CD4-positive, alpha-beta T cell treated with Interleukin-6 at 100 ng/mL for 8 hours (primary cell): ENCODE measurements around the gene IL34.

Experiments used
- DNase-seq: peaks from one replicate; pipeline ENCODE4 v3.0.0-alpha.2; 2020; ENCODE audit warnings: mixed read lengths, low spot score

Gene IL34

DNA sequence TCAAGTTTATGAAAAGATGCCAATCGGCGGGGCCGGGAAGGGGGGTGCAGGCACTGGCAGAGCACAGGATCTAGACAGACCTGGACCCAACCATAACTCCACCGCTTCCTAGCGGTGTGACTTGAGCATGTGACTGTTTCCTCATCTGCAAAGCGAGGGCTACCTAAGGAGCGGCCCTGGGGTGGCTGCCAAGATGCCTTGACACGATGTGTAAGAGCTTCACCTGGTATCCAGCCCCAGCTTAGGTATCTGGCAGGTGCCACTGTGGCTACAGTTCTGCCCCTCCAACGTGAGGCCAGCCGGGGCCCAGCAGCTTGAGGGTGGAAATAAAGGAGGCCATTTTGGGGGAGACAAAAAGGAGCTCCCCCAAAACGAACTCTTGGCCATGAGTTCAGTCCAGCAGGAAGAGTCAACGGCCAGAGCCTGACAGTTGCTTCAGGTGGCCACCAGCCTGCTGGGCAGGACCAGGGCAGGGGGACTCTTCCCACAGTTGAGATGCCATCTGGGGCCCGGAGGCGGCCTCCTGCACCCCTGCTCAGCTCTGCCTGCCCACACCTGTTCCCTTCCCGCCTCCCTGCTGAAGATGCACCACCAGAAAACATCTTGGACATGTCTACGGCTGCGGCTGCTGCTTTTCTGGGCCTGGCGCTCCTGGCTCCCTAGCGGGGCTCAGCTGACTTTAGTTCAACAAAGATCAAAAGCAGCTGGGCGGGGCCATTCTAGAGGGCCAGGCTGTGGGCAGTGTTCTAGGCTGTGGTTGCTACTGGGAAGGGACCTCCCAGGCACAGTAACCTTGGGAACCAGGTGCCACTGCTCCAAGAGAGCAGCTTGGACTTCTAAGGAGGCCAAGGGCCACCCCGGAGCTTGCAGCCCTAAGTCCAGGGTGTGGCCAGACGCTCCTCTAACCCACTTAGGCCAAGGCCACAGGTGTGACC lies 42.9 kb downstream of the IL34 start:
- no peak for DNase-seq

DNA sequence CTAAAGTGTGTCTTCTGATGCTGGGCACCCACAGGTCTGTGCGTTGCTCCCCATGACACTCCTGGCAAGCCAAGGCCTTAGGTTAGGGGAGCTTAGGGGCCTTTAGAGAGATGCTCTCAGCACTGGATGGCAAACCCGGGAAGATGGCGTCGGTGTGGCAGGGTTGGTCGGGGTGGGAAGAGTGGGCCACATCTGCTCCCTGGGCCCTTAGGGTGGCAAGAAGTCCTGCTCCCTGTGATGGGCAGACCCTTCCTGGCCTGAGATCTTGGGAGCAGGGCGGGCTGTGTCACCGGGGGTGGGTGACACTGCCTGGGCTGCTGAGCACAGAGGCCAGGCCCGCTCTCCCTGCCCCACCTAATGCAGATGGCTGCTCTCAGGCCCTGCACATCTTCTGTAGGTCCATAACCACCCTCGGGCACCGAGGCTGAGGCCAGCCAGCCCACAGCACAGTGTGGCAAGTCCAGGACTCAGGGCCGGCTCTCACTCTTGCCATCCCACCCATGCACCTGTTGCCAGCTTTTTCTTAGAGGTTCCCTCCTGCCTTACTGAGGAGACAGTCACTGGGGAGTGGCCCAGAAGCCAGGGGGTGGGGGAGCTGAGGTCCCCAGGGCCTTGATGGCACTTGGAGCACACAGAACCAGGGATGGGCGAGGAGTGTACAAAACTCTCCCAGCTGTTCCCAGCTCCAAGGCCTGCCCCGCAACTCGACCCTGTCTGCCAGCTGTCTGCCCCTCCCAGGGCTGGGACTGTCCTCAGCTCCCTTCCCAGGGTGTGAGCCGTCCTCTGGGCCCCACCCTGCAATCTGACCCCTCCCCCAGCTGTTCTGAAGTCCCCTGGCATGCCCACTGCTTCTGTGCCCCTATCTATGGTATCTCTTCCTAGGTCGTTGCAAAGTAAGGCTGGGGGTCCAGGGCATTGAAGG lies 43.9 kb downstream of the IL34 start:
- no peak for DNase-seq

DNA sequence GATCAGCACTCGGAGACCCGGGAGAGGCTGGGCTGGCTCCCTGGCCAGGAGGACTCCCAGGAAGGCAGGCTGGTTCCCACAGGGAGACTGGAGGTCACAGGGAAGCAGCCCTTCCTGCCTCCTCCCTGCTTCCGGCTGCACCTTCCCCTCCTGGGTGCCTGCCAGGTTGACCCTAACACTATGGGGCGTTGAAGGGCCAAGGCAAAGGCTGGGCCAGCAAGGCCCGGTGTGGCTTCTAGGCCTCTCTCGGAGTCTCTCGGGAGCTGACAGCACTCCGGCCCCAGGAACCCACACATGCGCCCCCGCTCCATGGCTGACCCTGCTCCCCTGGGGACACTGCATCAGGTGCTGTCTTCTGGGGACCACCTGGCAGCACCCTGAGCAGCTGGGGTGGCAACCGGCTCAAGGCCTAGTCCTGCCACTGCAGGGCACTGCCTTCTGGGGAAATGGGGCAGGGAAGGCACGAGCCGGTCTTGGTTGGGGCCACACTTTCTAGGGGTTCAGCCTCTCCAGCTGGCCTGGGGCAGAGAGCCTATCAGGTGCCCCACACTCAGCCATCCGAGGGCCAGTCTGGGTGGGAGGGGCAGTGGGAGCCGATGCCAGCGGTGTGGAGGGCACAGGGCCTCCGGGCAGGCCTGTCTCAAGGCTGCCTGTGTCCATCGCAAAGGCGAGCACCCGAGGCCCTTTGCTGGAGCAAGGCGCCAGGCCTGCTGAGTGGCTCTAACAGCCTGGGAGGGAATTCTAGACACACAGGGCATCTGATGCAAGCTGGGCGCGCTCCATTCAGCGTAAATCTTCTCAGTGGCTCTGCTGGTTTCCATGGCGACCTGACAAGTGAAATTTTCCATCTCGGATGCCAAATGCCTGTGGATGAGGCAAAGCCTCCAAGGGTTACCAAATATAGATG lies 45.1 kb downstream of the IL34 start:
- DNase-seq, result no peak

DNA sequence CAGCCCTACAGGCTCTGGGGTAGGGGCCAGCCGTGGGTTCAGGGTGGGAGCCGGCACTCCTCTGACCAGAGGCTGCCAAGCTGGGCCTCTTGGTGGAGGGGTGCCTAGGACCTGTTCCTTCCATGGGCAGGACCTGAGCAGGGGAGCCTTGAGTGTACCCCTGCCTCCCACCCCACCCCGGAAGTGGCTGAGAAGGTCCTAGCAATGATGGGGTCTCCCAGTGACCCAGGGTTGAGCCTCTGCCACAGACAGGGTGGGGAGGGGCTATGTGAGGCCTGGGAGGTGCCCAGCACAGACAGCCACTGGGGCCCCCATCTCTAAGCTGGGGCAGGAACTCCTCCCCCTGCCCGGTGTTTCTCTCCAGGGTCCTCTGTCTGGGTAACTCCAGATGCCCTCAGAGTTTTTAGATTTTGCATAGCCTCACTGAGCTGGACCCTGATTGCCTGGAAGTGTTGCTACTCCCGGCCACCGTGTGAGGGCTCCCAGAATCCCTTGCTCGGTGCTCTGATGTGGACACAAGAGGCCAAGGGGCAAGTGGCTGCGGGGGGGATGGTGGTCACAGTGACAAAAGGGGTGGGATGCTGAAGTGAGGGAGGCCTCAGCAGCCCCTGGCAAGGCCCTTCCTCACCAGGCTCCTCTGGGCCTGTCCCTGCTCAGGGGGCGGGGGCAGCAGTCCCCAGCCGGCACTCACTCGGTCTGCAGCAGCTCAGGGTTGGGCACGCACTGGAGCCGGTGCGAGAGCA lies 45.9 kb downstream of the IL34 start:
- DNase-seq, result no peak

DNA sequence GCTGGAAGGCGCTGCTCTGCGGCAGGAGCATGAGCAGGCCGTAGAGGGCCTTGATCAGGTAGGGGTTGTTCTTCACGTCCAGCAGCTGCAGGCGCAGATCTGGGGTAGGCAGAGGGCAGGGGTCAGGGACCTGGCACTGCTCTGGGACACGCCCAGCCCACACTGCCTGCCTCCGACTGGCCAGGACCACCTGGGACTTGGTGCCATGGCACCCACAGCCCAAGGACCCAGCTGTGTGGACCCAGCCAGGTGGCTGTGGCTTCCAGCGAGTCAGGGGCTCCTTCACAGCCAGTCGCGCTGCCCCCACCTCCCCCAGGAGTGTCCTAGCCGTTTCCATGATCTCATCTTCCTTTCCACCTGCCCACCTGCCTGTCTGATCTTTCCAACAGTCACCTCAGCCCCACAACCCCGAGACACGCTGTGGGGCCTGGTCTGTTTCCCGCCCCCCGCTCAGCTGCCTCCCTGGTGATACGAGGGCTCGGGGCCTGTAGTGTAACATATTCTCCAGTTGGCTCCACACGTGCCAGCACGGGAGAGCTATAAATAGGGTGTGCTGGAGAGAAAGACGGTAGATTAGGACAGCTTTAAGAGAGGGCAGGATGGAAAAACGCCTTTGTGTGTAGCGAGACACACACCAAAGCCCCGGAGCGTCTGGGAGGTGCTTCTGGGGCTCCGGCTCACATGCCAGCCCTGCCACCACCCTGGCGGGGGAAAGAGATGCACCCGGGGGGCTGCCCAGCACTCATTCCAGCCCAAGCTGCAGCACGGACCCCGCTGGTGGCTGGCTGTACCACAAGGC lies 46.7 kb downstream of the IL34 start:
- no peak for DNase-seq

DNA sequence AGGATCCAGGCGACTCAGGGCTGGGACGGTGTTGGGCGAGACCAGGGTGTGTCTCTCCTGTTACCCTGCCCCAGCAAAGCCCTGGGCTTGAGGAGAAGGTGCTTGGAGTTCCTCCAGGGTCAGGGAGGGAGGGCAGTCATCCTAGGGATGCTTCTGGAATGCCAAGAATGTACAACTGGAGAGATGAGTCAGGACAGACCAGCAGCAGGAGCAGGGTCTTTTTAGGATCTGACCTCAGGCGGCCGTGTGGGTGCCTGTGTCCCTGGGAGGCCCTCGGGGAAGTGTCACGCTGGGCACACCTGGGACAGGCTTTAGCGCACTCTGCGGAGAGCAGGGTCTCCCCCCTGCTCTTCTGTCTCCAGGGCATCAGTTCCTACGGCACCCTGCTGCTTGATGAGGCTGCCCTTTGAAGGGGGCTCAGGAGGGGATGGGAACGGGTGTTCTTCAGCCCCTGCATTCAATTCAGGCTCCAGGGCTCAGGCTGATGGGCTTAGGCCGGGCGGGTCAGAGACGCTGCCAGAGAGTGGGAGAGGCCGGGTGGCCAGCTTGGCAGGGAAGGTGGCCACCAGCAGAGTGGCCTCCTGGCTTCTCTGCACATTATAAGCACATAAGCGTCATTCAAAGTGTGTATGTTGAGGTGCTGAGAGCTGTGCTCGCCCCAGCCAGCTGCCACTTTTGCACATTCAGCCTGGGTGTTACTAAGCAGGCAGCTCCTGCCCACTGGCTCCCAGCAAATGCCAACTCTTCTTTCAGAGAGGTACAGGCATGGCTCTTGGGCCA lies 47.9 kb downstream of the IL34 start:
- no peak for DNase-seq

DNA sequence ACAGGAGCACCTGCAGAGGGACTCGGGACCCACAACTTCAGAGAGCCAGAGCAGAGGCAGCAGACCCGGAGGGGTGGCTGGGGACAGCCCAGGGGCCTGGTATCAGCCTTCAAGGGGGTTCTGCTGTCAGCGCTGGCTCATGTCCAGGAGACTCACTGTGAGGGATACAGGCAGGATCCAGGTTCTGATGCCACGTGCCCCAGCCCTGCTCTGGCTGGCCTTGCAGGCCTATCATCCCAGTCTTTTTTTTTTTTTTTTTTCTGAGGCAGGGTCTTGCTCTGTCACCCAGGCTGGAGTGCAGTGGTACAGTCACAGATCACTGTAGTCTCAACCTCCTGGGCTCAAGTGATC lies 48.5 kb downstream of the IL34 start:
- DNase-seq, result no peak

DNA sequence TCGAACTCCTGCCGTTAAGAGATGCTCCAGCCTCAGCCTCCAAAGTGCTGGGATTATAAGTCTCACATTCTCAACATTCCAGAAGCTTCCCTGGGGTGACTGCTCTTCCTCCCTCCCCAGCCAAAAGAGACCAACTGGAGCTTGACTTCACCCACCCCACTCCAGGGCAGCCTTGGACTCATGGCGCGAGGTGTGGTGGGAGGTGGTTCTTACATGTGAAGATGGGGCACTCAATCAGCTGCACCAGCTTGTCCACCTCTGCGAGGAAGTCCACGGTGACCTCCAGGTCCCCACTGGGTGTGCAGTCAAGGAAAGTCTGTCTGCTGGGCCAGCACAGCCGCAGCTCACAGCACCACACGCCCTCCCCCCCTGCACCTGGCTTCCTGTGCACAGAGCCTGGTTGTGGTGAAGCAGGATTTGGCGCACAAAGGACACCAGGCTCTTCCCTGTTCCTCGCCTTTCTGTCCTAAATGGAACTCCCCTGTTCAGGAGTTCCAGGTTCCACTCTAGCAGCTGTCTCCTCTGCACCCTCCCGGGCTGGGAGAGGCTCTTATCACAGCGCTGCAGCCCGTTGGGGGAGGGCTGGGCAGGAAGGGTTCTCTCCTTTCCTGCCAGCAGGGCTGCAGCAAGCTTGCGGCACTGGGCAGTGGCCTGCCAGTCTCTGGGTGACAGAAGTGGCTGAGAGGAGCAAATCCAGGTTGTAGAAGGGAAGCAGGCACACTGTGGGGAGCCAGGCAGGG lies 49.1 kb downstream of the IL34 start:
- DNase-seq, result no peak

DNA sequence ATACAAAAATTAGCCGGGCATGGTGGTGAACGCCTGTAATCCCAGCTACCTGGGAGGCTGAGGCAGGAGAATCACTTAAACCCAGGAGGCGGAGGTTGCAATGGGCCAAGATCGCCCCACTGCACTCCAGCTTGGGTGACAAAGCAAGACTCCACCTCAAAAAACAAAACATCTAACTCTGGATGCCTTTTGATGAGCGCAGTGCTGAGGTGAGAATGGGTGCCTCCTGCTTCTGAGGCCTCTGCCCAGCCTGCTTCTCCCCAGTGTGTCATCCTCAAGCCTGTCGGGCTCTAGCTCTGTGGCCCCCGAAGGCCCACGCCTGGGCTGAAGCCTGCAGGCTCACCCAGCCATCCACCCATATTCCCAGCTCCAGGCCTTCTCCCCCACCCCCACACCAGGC lies 50.0 kb downstream of the IL34 start:
- DNase-seq, result no peak

DNA sequence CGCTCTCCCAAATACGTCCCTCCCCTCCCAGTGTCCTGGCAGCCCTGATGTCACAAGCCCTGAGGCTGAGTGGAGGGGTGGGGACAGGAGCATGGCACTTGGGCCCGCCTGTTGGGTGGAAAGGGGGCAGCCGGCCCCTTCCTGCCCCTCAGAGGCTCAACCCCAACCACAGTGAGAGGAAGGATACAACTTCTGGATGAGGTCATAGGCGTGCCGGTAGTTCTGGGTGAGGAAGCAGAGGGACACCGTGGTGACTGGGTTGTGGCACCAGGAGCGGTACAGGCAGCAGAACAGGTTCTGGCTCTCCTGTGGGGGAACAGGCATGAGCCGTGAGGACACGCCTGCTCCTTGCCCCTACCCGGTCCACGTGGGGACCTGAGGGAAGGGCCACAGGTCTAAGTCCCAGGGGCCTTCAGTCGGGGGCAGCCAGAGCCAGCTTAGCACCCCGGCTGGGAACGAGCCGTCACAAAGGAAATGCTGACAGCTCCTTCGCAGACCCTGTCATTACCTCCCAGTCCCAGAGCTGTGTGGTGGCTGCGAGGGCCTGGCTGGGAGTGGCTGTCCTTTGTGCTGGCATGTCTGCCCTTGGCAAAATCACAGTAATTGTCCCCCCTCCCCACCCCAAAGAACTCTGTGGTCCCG lies 50.7 kb downstream of the IL34 start:
- no peak for DNase-seq

DNA sequence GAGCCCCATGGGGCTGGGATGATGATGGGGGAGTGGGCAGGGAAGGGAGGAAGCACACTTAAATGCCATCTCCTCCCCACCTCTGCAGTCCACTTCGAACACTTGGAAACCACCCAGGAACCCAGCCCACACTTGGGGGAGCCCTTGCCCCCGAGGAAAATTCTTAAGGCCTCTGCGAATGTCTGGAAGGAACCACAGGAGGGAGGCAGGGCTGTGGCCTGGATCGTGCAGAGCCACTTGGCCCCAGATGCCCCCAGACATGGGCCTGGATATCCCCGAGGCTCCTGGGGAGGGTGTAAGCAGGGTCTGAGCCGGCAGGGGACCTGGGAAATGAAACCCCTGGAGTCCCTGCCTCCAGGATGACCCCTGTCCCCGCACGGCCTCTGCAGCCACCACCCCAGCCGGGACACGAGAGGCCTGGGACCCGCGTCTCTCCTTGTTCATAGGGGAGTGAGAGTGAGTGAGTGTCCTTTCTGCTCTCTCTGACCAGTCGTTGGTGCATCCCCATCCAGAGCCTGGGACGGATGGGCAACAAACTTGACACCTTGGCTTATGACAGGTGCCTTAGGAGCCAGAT lies 51.3 kb downstream of the IL34 start:
- DNase-seq, result no peak

DNA sequence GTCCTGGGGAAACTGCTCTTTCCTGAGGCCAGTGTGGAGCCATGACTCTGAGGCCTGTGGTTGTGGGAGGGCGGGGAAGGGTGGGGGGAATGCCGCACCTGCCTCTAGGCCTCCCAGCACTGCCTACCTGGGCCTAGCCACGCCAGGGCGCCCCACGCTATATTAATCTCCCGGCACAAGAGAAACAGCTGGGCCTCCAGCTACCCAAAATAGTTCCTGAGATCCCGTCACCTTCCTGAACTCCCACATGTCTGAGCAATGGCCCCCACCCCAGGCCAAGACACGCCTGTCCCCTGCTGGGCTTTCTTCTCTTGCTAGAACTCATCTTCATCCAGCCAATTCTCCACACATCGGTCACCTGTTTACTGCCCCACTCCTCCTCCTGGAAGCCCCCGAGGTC lies 52.5 kb downstream of the IL34 start:
- no peak for DNase-seq

DNA sequence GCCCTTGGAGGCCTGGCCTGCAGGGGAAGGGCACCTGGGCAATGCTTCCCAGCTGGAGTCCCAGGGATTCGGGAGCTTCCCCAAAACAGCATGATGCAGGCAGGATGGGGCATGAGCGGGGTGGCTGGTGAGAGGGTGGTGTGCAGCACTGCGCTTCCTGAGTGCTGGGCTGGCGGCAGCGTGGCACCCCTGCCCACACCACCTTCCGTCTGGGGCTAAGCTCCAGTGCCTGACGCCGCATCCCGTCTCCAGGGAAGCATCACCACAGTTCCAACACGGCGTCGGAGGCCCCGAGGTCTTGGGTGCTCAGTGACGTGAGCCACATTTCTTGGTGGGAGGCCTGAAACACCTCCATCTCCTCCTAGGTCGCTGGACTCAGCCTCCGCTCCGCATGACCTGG lies 53.3 kb downstream of the IL34 start:
- no peak for DNase-seq

DNA sequence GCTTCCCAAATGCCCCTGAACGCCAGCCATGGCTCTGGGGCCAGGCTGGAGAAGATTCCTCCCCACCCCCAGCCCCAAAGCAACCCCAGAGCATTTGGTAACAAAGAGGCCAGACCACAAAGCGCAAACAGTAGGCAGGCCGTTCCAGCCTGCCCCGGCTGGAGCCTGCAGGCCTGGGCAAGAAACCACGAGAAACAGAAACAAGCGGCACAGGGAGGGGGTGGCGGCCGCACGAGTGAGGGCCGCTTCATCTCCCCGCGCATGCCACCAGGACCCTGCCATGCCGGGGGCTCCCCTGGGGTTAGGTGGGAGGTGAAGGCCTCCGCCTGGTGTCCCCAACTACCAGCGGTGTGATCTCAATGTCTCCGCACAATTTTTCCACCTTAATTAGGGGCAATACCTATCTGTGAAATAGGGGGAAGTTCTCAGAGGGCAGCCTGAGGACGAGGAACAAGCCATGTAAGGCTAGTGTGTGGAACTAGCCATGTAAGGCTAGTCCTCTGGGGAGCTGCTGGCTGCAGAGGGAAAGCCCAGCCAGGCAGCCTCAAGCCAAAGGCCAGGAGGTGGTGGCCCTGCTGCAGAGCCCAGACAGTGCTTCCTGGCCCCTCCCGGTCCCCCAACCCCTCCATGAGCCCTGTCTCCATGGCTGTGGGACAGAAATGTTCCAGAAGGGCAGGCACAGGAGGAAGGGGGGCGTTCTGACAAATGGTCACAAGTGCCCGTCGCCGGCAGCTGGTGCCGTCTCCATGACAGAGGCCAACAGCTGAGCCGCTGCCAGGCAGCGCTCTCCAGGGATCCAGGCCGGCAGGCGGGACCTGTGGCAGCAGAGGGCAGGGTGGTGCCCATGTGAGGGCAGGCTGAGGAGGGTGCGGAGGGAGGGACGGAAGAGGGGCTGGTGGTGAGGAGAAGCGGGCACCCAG lies 54.0 kb downstream of the IL34 start:
- no peak for DNase-seq

DNA sequence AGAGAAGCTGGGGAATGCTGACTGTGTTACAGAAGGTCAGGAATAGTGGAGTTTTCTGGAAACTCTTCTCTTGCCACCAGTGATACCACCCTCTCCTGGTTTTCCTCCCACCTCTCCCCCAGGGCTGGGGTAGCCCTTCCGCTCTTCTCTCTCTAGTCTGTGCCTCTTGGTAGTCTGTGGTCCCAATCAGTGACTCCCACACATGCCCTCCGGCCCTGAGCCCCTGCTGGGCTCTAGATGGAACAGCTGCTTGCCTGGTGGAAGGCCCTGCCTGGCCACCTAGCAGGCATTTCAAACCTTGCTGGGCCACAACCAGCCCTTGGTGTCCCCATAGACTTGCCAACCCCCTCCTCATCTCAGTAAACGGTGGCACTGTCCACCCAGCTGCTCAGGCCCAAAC lies 54.7 kb downstream of the IL34 start:
- no peak for DNase-seq

DNA sequence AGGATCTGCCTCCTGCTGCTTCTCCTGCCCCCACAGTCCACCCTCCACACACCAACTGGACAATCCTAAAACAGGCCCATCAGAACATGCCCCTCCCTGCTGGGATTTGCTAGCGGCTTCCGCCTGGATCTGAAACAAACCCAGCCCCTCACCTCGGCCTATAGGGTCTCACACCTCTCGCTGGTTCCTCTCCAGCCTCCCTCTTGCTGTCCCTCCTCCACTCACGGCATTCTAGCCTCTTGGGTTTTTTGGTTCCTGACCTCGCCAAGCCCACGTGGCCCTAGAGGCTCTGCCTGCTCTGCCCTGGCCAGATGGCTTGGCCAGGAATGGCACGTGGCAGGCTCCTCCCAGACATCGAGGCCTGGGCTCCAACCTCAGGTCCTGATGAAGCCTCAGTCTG lies 55.2 kb downstream of the IL34 start:
- DNase-seq, result no peak

DNA sequence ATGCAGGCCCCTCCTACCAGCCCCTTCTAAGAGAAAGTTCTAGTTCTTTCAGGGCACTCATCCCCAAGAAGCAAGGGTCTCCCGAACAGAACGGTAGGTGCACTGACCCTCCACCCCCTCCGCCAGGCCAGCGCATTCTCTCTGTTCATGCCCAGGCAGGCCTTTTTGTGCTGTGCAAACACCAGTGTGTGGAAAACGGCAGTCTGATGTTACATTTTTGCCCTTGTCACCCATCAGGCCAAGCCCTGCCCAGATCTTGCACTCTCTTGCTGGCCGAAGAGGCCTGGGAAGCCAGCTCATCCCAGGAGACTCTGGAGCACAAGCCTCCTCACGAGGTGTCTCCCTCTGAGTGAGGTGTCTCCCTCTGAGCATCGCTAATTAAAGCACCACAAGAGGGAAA lies 55.6 kb downstream of the IL34 start:
- DNase-seq, result no peak
